ENCODE measurements around the gene MAPKAPK5.

Gene MAPKAPK5

DNA sequence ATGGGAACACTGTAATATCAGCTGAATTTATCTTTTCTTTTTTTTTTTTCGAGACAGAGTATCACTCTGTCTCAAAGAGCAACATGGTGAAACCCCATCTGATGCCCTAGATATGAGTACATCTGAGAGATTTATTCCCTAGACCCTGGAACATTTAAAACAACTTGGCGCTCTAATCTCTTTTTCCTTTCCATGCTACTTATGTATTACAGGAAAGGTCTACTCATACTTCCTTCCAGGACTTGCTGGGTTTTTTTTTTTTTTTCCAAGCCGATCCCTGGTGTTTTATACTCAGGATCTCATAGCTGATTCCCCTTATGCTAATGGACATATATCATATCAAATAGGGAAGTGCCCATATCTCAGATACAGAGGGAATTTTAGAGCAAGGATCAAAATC, 83.1 kb downstream of the MAPKAPK5 start:
- no peak overlapping the region for H3K4me3 ChIP-seq
- TF ChIP-seq CTCF (IDR thresholded peaks at IDR 0.05) = no peak

GRCh38 chr12:111926631-111927030, 84.6 kb downstream of the MAPKAPK5 start:
- DNase-seq (ENCODE audit: low spot score) = no peak
- Histone ChIP-seq H3K4me3 (no peak overlapping the region), H3K27ac (no peak overlapping the region)
- no peak for TF ChIP-seq CTCF (IDR thresholded peaks at IDR 0.05)

More for the DNA sequence above, 83.1 kb downstream of the MAPKAPK5 start:
- no peak for DNase-seq (ENCODE audit: low spot score)
- no peak overlapping the region for H3K27ac ChIP-seq

GRCh38 chr12:111927346-111927745, 85.3 kb downstream of the MAPKAPK5 start:
- TF ChIP-seq CTCF (IDR thresholded peaks at IDR 0.05) = no peak
- DNase-seq (ENCODE audit: low spot score) = no peak
- Histone ChIP-seq H3K4me3 (no peak overlapping the region), H3K27ac (no peak overlapping the region)

GRCh38 chr12:111932241-111932640, 90.2 kb downstream of the MAPKAPK5 start:
- DNase-seq (ENCODE audit: low spot score) = no peak
- H3K27ac ChIP-seq = no peak overlapping the region
- no peak overlapping the region for H3K4me3 ChIP-seq
- no peak for TF ChIP-seq CTCF (IDR thresholded peaks at IDR 0.05)

- H3K27ac ChIP-seq = peak overlapping the region; percentile 77 to 87
- DNase-seq (ENCODE audit: low spot score) = no peak
- no peak for TF ChIP-seq CTCF (IDR thresholded peaks at IDR 0.05)
- peak overlapping the region; percentile 22 for H3K4me3 ChIP-seq
Measured at GRCh38 chr12:111936869-111937268, 94.8 kb downstream of the MAPKAPK5 start.

DNA sequence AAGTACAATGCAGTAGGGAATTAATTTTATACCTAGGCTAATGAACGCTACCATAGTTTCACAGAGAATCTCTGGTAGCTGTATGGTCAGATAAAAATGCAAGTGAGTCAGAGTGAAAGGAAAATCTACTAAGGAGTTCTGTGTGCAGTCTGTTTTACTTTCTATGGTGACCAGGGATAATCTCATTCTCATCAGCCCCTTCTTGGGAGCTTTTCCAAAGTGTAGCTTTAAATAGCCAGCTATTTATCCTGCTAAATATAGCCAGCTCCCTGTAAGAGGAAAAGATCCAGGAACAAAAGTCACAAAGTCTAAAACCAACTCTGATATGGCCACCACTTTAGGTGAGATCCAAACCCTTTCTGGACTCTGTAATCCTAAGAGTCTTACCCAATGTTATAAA, 95.4 kb downstream of the MAPKAPK5 start:
- DNase-seq (ENCODE audit: low spot score) = no peak
- H3K27ac ChIP-seq = peak overlapping the region; percentile 77 to 87

More for the DNA sequence above, 95.4 kb downstream of the MAPKAPK5 start:
- H3K4me3 ChIP-seq = peak overlapping the region; percentile 22
- TF ChIP-seq CTCF (IDR thresholded peaks at IDR 0.05) = no peak

All from coronary artery (tissue), 2 donors.